SK-N-SH treated with all-trans-retinoic acid at 6 μM for 48 hours (cell line): ENCODE data around the gene ZNF774.

ENCODE experiments used
- CREB5 ChIP-seq: fragments of 250-450 bp; sonication (Bioruptor Pico); IDR thresholded peaks from 2 replicates; pipeline ENCODE4 v1.5.1; 2020; ENCODE audit warnings: low read depth, mild to moderate bottlenecking, moderate library complexity
- GLIS3 ChIP-seq: fragments of 250-450 bp; sonication (Bioruptor Pico); IDR thresholded peaks from 2 replicates; pipeline ENCODE4 v1.5.0; 2020; ENCODE audit warnings: mild to moderate bottlenecking, moderate library complexity
- ISL1 ChIP-seq: fragments of 250-450 bp; sonication (Bioruptor Pico); IDR thresholded peaks from 2 replicates; pipeline ENCODE4 v2.1.2; 2022; ENCODE audit warnings: mild to moderate bottlenecking, moderate library complexity
- PATZ1 ChIP-seq: fragments of 250-450 bp; sonication (Bioruptor Pico); IDR thresholded peaks from 2 replicates; pipeline ENCODE4 v1.8.0; 2020; ENCODE audit warnings: mild to moderate bottlenecking, moderate library complexity, borderline replicate concordance
- PPARA ChIP-seq: fragments of 250-450 bp; sonication (Bioruptor Pico); IDR thresholded peaks from 2 replicates; pipeline ENCODE4 v1.5.0; 2020; ENCODE audit warnings: mild to moderate bottlenecking, borderline replicate concordance
- RARB ChIP-seq: fragments of 250-450 bp; sonication (Bioruptor Pico); IDR thresholded peaks from 2 replicates; pipeline ENCODE4 v1.8.0; 2021; ENCODE audit warnings: mild to moderate bottlenecking, moderate library complexity
- SNAI2 ChIP-seq: fragments of 250-450 bp; sonication (Bioruptor Pico); IDR thresholded peaks from 2 replicates; pipeline ENCODE4 v1.5.0; 2020; ENCODE audit warnings: mild to moderate bottlenecking, moderate library complexity
- TOX ChIP-seq: fragments of 250-450 bp; sonication (Bioruptor Pico); IDR thresholded peaks from 2 replicates; pipeline ENCODE4 v1.8.0; 2021; ENCODE audit warnings: mild to moderate bottlenecking, moderate library complexity, borderline replicate concordance

DNA sequence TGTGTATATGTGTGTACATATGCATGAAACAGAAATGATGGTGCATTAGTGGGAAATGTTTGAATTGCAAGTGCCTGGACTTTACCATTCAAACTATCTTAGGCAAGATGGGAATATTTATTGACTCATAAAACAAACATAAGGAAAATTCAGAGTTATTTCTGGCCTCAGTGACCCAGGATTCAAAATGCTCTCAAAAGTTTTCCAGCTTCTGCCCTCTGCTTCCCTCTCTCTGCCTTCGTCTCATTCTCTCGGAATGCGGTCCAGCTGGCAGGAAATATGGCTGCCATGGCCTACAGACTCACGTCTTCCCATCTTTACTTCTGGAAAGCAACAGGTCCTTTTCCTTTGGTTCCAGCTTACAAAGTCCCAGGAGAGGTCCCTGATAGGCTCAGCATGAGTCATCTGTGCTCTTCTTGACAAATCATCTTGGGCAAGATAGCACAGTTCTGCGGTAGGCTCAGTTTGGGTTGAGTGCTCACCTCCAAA lies 8.7 kb upstream of the ZNF774 start:
- TF ChIP-seq ISL1 (CRISPR knock-in tag) (no peak), PPARA (CRISPR knock-in tag) (no peak), RARB (no peak), TOX (CRISPR knock-in tag) (no peak), CREB5 (CRISPR knock-in tag) (no peak), PATZ1 (no peak), SNAI2 (CRISPR knock-in tag) (no peak), GLIS3 (CRISPR knock-in tag) (no peak)
